ENCODE measurements around the gene RPA3. TPM values are rescaled to one million over a fixed set of nuclear protein-coding genes. Genes with fewer than 3 reads are reported as not detected.

The RPA3 gene
- total and polyA plus RNA-seq, 9 of the 15 experiments (the other 6 are each of a cell fraction or from before 2014, with no cell fraction given): 68.5 to 265 (median 125) TPM

DNA sequence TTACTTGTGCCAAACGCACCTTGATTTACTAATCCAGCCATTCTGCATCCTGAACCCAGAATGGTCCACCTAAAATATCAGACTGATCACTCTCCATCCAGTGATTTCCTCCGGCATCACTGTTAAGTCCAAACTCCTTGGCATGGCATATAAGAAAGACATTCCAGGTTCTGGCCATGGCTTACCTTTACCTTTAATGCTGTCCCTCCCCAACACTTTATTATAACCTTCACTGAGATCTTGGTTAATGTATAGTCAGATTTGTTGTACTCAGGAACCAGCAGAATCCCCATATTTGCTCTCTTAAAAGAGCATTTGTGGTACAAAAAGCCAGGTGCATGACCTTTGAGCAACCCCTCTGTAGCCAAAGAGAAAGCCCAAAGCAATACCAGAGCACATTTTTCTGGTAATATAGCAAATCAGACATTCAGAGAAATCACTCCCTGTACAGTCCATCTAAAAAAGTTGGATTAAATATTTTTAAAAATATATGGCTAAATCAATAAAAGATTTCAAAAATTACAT lies 67.7 kb downstream of the RPA3 start (continued):
- TF ChIP-seq, protein P1, sequence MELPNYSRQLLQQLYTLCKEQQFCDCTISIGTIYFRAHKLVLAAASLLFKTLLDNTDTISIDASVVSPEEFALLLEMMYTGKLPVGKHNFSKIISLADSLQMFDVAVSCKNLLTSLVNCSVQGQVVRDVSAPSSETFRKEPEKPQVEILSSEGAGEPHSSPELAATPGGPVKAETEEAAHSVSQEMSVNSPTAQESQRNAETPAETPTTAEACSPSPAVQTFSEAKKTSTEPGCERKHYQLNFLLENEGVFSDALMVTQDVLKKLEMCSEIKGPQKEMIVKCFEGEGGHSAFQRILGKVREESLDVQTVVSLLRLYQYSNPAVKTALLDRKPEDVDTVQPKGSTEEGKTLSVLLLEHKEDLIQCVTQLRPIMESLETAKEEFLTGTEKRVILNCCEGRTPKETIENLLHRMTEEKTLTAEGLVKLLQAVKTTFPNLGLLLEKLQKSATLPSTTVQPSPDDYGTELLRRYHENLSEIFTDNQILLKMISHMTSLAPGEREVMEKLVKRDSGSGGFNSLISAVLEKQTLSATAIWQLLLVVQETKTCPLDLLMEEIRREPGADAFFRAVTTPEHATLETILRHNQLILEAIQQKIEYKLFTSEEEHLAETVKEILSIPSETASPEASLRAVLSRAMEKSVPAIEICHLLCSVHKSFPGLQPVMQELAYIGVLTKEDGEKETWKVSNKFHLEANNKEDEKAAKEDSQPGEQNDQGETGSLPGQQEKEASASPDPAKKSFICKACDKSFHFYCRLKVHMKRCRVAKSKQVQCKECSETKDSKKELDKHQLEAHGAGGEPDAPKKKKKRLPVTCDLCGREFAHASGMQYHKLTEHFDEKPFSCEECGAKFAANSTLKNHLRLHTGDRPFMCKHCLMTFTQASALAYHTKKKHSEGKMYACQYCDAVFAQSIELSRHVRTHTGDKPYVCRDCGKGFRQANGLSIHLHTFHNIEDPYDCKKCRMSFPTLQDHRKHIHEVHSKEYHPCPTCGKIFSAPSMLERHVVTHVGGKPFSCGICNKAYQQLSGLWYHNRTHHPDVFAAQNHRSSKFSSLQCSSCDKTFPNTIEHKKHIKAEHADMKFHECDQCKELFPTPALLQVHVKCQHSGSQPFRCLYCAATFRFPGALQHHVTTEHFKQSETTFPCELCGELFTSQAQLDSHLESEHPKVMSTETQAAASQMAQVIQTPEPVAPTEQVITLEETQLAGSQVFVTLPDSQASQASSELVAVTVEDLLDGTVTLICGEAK (IDR thresholded peaks at IDR 0.05): no peak
- TF ChIP-seq, protein P1 (CRISPR knock-in tag; IDR thresholded peaks at IDR 0.05): no peak
- TF ChIP-seq MCM3 (IDR thresholded peaks at IDR 0.05): no peak
- no peak for TF ChIP-seq ZNF384 (IDR thresholded peaks at IDR 0.05; ENCODE audit: low read depth, low read length)
- no peak for TF ChIP-seq ZBED1 (IDR thresholded peaks at IDR 0.05)
- TF ChIP-seq ZEB2 (IDR thresholded peaks at IDR 0.05): no peak
- TF ChIP-seq, protein P2, sequence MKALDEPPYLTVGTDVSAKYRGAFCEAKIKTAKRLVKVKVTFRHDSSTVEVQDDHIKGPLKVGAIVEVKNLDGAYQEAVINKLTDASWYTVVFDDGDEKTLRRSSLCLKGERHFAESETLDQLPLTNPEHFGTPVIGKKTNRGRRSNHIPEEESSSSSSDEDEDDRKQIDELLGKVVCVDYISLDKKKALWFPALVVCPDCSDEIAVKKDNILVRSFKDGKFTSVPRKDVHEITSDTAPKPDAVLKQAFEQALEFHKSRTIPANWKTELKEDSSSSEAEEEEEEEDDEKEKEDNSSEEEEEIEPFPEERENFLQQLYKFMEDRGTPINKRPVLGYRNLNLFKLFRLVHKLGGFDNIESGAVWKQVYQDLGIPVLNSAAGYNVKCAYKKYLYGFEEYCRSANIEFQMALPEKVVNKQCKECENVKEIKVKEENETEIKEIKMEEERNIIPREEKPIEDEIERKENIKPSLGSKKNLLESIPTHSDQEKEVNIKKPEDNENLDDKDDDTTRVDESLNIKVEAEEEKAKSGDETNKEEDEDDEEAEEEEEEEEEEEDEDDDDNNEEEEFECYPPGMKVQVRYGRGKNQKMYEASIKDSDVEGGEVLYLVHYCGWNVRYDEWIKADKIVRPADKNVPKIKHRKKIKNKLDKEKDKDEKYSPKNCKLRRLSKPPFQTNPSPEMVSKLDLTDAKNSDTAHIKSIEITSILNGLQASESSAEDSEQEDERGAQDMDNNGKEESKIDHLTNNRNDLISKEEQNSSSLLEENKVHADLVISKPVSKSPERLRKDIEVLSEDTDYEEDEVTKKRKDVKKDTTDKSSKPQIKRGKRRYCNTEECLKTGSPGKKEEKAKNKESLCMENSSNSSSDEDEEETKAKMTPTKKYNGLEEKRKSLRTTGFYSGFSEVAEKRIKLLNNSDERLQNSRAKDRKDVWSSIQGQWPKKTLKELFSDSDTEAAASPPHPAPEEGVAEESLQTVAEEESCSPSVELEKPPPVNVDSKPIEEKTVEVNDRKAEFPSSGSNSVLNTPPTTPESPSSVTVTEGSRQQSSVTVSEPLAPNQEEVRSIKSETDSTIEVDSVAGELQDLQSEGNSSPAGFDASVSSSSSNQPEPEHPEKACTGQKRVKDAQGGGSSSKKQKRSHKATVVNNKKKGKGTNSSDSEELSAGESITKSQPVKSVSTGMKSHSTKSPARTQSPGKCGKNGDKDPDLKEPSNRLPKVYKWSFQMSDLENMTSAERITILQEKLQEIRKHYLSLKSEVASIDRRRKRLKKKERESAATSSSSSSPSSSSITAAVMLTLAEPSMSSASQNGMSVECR (CRISPR knock-in tag; IDR thresholded peaks at IDR 0.05): no peak
- TF ChIP-seq BCOR (IDR thresholded peaks at IDR 0.05): no peak
